GM12878 (cell line): ENCODE measurements around the gene PTPRF. TPM values are rescaled to one million over a fixed set of nuclear protein-coding genes. Genes with fewer than 3 reads are reported as not detected.

Experiments used
- ATAC-seq: fragments of 200-7000 bp; cut with Tn5 transposase; 3 replicates; pipeline ENCODE4 v1.9.1; 2020; ENCODE audit warnings: mild to moderate bottlenecking, moderate library complexity
- BruUV-seq: library from RNA; stranded (reverse); fragments of 400-500 nt; replicated peaks from 2 replicates; lab custom pipeline; 2021; lab: Mats Ljungman, UMichigan
- CTCF ChIA-PET: fragments of 300-600 bp; sonication (Branson Sonifier 250); formaldehyde crosslinking; extraction: SDS; loops from one replicate; lab custom pipeline; 2021; ENCODE audit warnings: inconsistent platforms; lab: Yijun Ruan, JAX
- POLR2A ChIA-PET: fragments of 350-600 bp; formaldehyde crosslinking; extraction: SDS; loops from one replicate; lab custom pipeline; 2021; ENCODE audit warnings: inconsistent platforms; lab: Charles Lee
- RAD21 ChIA-PET: fragments of 300-600 bp; sonication (Branson Sonifier 250); formaldehyde crosslinking; loops from one replicate; lab custom pipeline; 2023; ENCODE audit warnings: antibody characterized with exemption; ENCODE audit not compliant: unreplicated experiment; lab: Charles Lee
- SMC1A ChIA-PET: fragments of 300-600 bp; sonication (Branson Sonifier 250); formaldehyde crosslinking; loops from one replicate; lab custom pipeline; 2023; ENCODE audit not compliant: unreplicated experiment, uncharacterized antibody; lab: Charles Lee
- DNase-seq: peaks from one replicate; pipeline ENCODE4 v3.0.0-alpha.2; 2011; ENCODE audit warnings: low read depth, low spot score
- FAIRE-seq: peaks from 3 replicates; lab custom pipeline; 2011; peaks lifted over from hg19 to GRCh38; lab: Jason Lieb, UNC
- H2AFZ ChIP-seq: 2 replicates; pipeline ENCODE4 v1.6.0; 2011; ENCODE audit warnings: low read depth, low read length, control low read depth; ENCODE audit not compliant: control insufficient read depth
- H3K27ac ChIP-seq: 2 replicates; pipeline ENCODE4 v1.5.1; 2011; ENCODE audit warnings: control low read depth; ENCODE audit not compliant: control insufficient read depth, insufficient read depth
- H3K27me3 ChIP-seq, 2 experiments: replicated peaks in 1 of 2; 2 replicates each; pipeline versions ENCODE4 v1.6.0 to v1.6.1; 2011; ENCODE audit warnings: low read length in 1 of 2; ENCODE audit not compliant: control insufficient read depth in 2 of 2, insufficient read depth in 2 of 2
- H3K36me3 ChIP-seq, 2 experiments: 2 replicates each; pipeline ENCODE4 v1.5.1; 2011; ENCODE audit warnings: low read length in 1 of 2; ENCODE audit not compliant: control insufficient read depth in 2 of 2, insufficient read depth in 2 of 2
- H3K4me1 ChIP-seq: 2 replicates; pipeline ENCODE4 v1.6.1; 2011; ENCODE audit warnings: mild to moderate bottlenecking, low read length, moderate library complexity, mixed read lengths; ENCODE audit not compliant: control insufficient read depth, insufficient read depth
- H3K4me2 ChIP-seq: 2 replicates; pipeline ENCODE4 v1.6.0; 2011; ENCODE audit warnings: control low read depth; ENCODE audit not compliant: control insufficient read depth, insufficient read depth
- H3K4me3 ChIP-seq: fragments of 200-600 bp; sonication (generic); 2 replicates; pipeline ENCODE4 v1.5.1; 2016
- H3K79me2 ChIP-seq: 2 replicates; pipeline ENCODE4 v1.6.0; 2011; ENCODE audit warnings: low read length; ENCODE audit not compliant: control insufficient read depth, insufficient read depth
- H3K9ac ChIP-seq: 2 replicates; pipeline ENCODE4 v1.8.0; 2011; ENCODE audit warnings: low read length, control low read depth, mixed read lengths; ENCODE audit not compliant: control insufficient read depth, insufficient read depth
- H3K9me3 ChIP-seq: replicated peaks from 3 replicates; pipeline ENCODE4 v1.5.1; 2011; ENCODE audit warnings: mild to moderate bottlenecking, low read length; ENCODE audit not compliant: control insufficient read depth, insufficient read depth
- H4K20me1 ChIP-seq: 2 replicates; pipeline ENCODE4 v1.6.0; 2011; ENCODE audit not compliant: control insufficient read depth, insufficient read depth
- BCLAF1 ChIP-seq: fragments of 450-650 bp; IDR thresholded peaks from 2 replicates; pipeline ENCODE4 v1.6.1; 2017; ENCODE audit warnings: antibody characterized with exemption, mild to moderate bottlenecking, moderate library complexity
- USF1 ChIP-seq: IDR thresholded peaks from 2 replicates; pipeline ENCODE4 v1.6.1; 2011; ENCODE audit warnings: borderline replicate concordance, low read depth, mild to moderate bottlenecking, moderate library complexity, mixed read lengths, low read length; ENCODE audit not compliant: insufficient read depth; ENCODE audit errors: extremely low read length
- USF2 ChIP-seq: IDR thresholded peaks from 2 replicates; pipeline ENCODE4 v1.6.1; 2011; ENCODE audit warnings: low read depth, low read length, improper control_type of control experiment, borderline replicate concordance
- WGBS: methylation state at CpG from one replicate; pipeline ENCODE4 v1.1.6; 2016; ENCODE audit warnings: low lambda C conversion rate; ENCODE audit not compliant: insufficient replicate concordance, insufficient coverage; ENCODE audit errors: missing lambda C conversion rate; 5-methylcytosine and 5-hydroxymethylcytosine counted together
- in situ Hi-C: fragments of 300-500 bp; cut with MboI; formaldehyde crosslinking; loops from 9 replicates; pipeline ENCODE4 v1.14.3; 2018; ENCODE audit warnings: mixed read lengths
- intact Hi-C: fragments of 100-400 bp; cut with micrococcal nuclease; formaldehyde crosslinking; loops from one replicate; pipeline ENCODE4 v1.14.2; 2022; ENCODE audit not compliant: unreplicated experiment
- polyA plus RNA-seq, 11 experiments: library from polyadenylated mRNA; depleted of rRNA in 4 of 11; unstranded in 6 of 11; stranded (reverse) in 5 of 11; fragments of >200 nt; fragmentation: Nextera tagmentation in 4 of 11; fragmentation: Illumina TruSeq in 1 of 11; extraction: Ambion mirVana in 4 of 11; extraction: Trizol in 1 of 11; gene quantifications; 1 replicate in 1 of 11; 2 replicates in 10 of 11; pipeline versions ENCODE4 v1.2.1 to v1.2.3, GENCODE V29; 2011 to 2016; ENCODE audit warnings: inconsistent platforms in 2 of 11, missing spikeins in 2 of 11, low read depth in 1 of 11
- total RNA-seq, 4 experiments: library from RNA; depleted of rRNA in 3 of 4; stranded (reverse); fragments of >200 nt in 3 of 4; fragmentation: Illumina TruSeq in 1 of 4; extraction: Trizol in 1 of 4; gene quantifications; 2 replicates each; pipeline versions ENCODE4 v1.2.1 to v1.2.3, GENCODE V29; 2013 to 2021

The PTPRF gene
- total and polyA plus RNA-seq, 10 of the 15 experiments (the other 5 are each of a cell fraction or from before 2014, with no cell fraction given): 0.04 to 2.6 (median 0.32) TPM

GRCh38 chr1:43546388-43547100 lies 15.9 kb downstream of the PTPRF start:
- ChIA-PET CTCF (interaction anchor here (0.6 kb wide), 1 partner anchor 10 kb away, joined by 3 read pairs; no protein-coding TSS in a partner anchor), POLR2A (no interaction called here), RAD21 (no interaction called here), SMC1A (no interaction called here)
- 61% methylated on average over 15 of the region's 15 CpGs for WGBS
- no peaks in the 10 kb centered on the region for H3K9me3 ChIP-seq
- in situ Hi-C loops (no loop called here), intact Hi-C loops (no loop called here)
- DNase-seq (no peak), ATAC-seq (no peak), FAIRE-seq (no peak)
- H3K4me2 ChIP-seq: no peak overlapping the region
- no peak overlapping the region for H3K27ac ChIP-seq
- no peak overlapping the region for H3K4me3 ChIP-seq
- no TSS peak for BruUV-seq
- H4K20me1 ChIP-seq: no peaks in the 10 kb centered on the region
- no peaks in the 10 kb centered on the region for H3K4me1 ChIP-seq
- TF ChIP-seq BCLAF1: no peak
- TF ChIP-seq USF1: no peak
- TF ChIP-seq USF2: no peak
- no peaks in the 10 kb centered on the region for H3K79me2 ChIP-seq
- no peaks in the 10 kb centered on the region for H3K36me3 ChIP-seq
- no peaks in the 10 kb centered on the region for H3K27me3 ChIP-seq
- H3K9ac ChIP-seq: no peak overlapping the region
- H2AFZ ChIP-seq: no peak overlapping the region
